ENCODE results near the gene DLG4.

Gene DLG4

GRCh38 chr17:7226721-7227710, 7.4 kb upstream of the DLG4 start:
- no peak for DNase-seq

GRCh38 chr17:7225711-7226331, 6.2 kb upstream of the DLG4 start:
- no peak for DNase-seq

GRCh38 chr17:7224661-7225111, 5.0 kb upstream of the DLG4 start:
- DNase-seq, result no peak

- no peak for DNase-seq
These were observed 4.5 kb upstream of the DLG4 start for GRCh38 chr17:7224110-7224509.

GRCh38 chr17:7223375-7223774, 3.7 kb upstream of the DLG4 start:
- DNase-seq, result no peak

GRCh38 chr17:7222972-7223292, 3.3 kb upstream of the DLG4 start:
- no peak for DNase-seq

GRCh38 chr17:7222093-7222971, 2.7 kb upstream of the DLG4 start:
- no peak for DNase-seq

GRCh38 chr17:7221278-7222092, 1.8 kb upstream of the DLG4 start:
- no peak for DNase-seq

- peak; percentile 86 for DNase-seq
These were observed 1.1 kb upstream of the DLG4 start for GRCh38 chr17:7220593-7221277.

GRCh38 chr17:7219229-7219811, 316 bp downstream of the DLG4 start:
- DNase-seq, result no peak

- DNase-seq, result no peak
These were observed 878 bp downstream of the DLG4 start for GRCh38 chr17:7218758-7219157.

GRCh38 chr17:7218166-7218565, 1.5 kb downstream of the DLG4 start:
- DNase-seq, result peak; percentile 20

- peak; percentile 76 for DNase-seq
These were observed 2.3 kb downstream of the DLG4 start for GRCh38 chr17:7217113-7217987.

GRCh38 chr17:7216242-7217112, 3.2 kb downstream of the DLG4 start:
- peak; percentile 25 for DNase-seq

GRCh38 chr17:7215652-7216180, 3.9 kb downstream of the DLG4 start:
- DNase-seq, result peak; percentile 41

- DNase-seq, result no peak
These were observed 4.4 kb downstream of the DLG4 start for GRCh38 chr17:7215136-7215638.

- DNase-seq, result peak; percentile 100
These were observed 5.1 kb downstream of the DLG4 start for GRCh38 chr17:7214300-7215135.

GRCh38 chr17:7213895-7214299, 5.7 kb downstream of the DLG4 start:
- DNase-seq, result peak; percentile 96
